AG10803 (cell line): Measurements from ENCODE around the gene SARNP.

Experiments used
- DNase-seq: peaks from one replicate; pipeline ENCODE4 v3.0.0; 2010; ENCODE audit warnings: low read depth
- H3K4me3 ChIP-seq: 2 replicates; pipeline ENCODE4 v1.5.1; 2011; ENCODE audit warnings: mild to moderate bottlenecking, low read length, control low read depth
- CTCF ChIP-seq: conservative IDR thresholded peaks from 2 replicates; pipeline ENCODE4 v1.5.1; 2011; ENCODE audit warnings: mild to moderate bottlenecking, low read length, control low read depth, inconsistent platforms

The SARNP gene

DNA sequence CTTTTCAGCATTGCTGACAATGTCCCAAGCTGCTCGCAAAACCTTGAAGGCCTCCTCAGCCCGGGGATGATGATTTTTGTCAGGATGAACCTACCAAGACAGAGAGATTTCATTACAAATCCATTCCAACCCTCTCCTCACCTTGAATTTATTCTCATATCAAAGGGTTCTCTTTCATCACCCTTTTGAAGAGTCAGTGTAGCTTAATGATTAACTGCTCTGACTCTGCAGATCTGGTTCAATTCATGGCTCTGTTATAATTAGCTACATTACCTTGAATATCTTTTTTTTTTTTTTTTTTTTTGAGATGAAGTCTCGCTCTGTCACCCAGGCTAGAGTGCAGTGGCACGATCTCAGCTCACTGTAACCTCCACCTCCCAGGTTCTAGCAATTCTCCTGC, 5.9 kb upstream of the SARNP start:
- TF ChIP-seq CTCF = no peak
- no peak for DNase-seq
- no peak overlapping the region for H3K4me3 ChIP-seq

DNA sequence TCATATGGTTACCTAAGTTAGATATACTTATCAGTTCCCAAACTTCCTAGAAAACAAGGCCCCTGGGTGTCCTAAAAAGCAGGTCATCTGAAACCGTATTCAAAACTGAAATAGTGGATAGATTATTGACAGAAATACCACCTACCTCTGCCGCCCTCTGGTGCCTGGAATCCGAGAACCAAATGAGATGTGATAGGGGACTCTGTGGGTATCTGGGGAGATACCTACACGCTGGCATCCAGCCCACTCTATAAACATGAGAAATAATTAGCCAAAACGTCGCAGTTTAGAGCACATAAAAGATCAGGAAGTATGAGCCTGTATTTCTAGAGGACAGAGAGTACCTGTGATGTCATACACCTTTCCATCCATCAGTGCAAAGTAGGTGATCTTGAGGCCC, 4.7 kb upstream of the SARNP start:
- peak; percentile 40 for TF ChIP-seq CTCF
- no peak for DNase-seq
- no peak overlapping the region for H3K4me3 ChIP-seq

- H3K4me3 ChIP-seq = no peak overlapping the region
- peak; percentile 36 for TF ChIP-seq CTCF
- no peak for DNase-seq
Measured at GRCh38 chr12:55820679-55821078, 3.2 kb upstream of the SARNP start.

GRCh38 chr12:55818886-55819285, 1.4 kb upstream of the SARNP start:
- H3K4me3 ChIP-seq = peak overlapping the region; percentile 89
- peak; percentile 68 for DNase-seq
- no peak for TF ChIP-seq CTCF

GRCh38 chr12:55818140-55818728, 710 bp upstream of the SARNP start:
- TF ChIP-seq CTCF = no peak
- DNase-seq = no peak
- peak overlapping the region; percentile 89 for H3K4me3 ChIP-seq

GRCh38 chr12:55816881-55817344, 611 bp downstream of the SARNP start:
- peak overlapping the region; percentile 82 for H3K4me3 ChIP-seq
- no peak for DNase-seq
- TF ChIP-seq CTCF = no peak

DNA sequence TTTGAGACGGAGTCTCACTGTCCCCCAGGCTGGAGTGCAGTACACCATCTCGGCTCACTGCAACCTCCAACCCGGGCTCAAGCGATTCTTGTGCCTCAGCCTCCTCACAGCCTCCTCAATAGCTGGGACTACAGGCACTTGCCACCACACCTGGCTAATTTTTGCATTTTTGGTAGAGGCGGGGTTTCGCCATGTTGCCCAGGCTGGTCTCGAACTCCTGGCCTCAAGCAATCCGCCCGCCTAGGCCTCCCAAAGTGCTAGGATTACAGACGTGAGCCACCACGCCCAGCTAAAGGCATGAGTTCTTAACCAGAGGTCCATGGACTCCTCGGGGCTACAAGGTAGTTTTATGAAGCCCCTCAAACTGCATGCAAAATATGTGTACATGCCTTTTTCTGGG, 2.1 kb downstream of the SARNP start:
- H3K4me3 ChIP-seq = peak overlapping the region; percentile 21
- no peak for TF ChIP-seq CTCF
- DNase-seq = no peak
